Activated CD4-positive, alpha-beta T cell treated with anti-CD3 and anti-CD28 coated beads for 36 hours (primary cell): ENCODE data around the gene SMIM41. TPM values are rescaled to one million over a fixed set of nuclear protein-coding genes. Genes with fewer than 3 reads are reported as not detected.
"Not testable (repeated sequence)": the region's sequence is repeated elsewhere in the genome, so short reads cannot be mapped to it uniquely, and the experiment has no call there.

Experiments used
- ATAC-seq: fragments of 200-7000 bp; cut with Tn5 transposase; one replicate; pipeline ENCODE4 v1.10.0; 2021; ENCODE audit warnings: mild to moderate bottlenecking, moderate library complexity
- CTCF ChIA-PET: fragments of 350-600 bp; sonication (Branson Sonifier 250); formaldehyde crosslinking; loops from one replicate; lab custom pipeline; 2021; ENCODE audit warnings: antibody characterized with exemption; lab: Charles Lee
- POLR2A ChIA-PET: fragments of 350-600 bp; sonication (Branson Sonifier 250); formaldehyde crosslinking; loops from one replicate; lab custom pipeline; 2021; ENCODE audit warnings: antibody characterized with exemption, inconsistent platforms; lab: Charles Lee
- DNase-seq: peaks from one replicate; pipeline ENCODE4 v3.0.0-alpha.2; 2020
- H3K27ac Mint-ChIP-seq: one replicate; pipeline ENCODE4 v1.8.0; 2021; ENCODE audit warnings: mixed read lengths
- H3K27me3 Mint-ChIP-seq: one replicate; pipeline ENCODE4 v1.8.0; 2021; ENCODE audit warnings: mixed read lengths
- H3K36me3 Mint-ChIP-seq: one replicate; pipeline ENCODE4 v1.8.0; 2021; ENCODE audit warnings: low read depth, mixed read lengths
- H3K4me1 Mint-ChIP-seq: one replicate; pipeline ENCODE4 v1.8.0; 2021; ENCODE audit warnings: mixed read lengths
- H3K4me3 Mint-ChIP-seq: one replicate; pipeline ENCODE4 v1.8.0; 2021; ENCODE audit warnings: mild to moderate bottlenecking, moderate library complexity, mixed read lengths
- H3K9me3 Mint-ChIP-seq: one replicate; pipeline ENCODE4 v1.8.0; 2021; ENCODE audit warnings: low read depth, mixed read lengths
- intact Hi-C, 2 experiments: fragments of 100-400 bp; cut with DNase I in 1 of 2; cut with micrococcal nuclease in 1 of 2; formaldehyde crosslinking; loops; one replicate each; pipeline versions ENCODE4 v1.14.2 to v1.15.1; 2022 to 2024; cut with DNase I, micrococcal nuclease
- total RNA-seq, 2 experiments: library from RNA; stranded (reverse); gene quantifications; one replicate each; pipeline ENCODE4 v1.2.3, GENCODE V29; 2021

Gene SMIM41
- total RNA-seq, 2 experiments from 2014 or later, result not detected

- ATAC-seq (no peak), DNase-seq (no peak)
- Mint-ChIP-seq H3K27me3 (peaks cover 32% of the 10 kb centered on the region), H3K36me3 (no peaks in the 10 kb centered on the region), H3K4me1 (no peaks in the 10 kb centered on the region), H3K9me3 (no peaks in the 10 kb centered on the region), H3K27ac (no peak overlapping the region), H3K4me3 (no peak overlapping the region)
- intact Hi-C loops, result no loop called here
- ChIA-PET POLR2A (no interaction called here), CTCF (interaction anchor here (0.6 to 5.6 kb wide), 3 partner anchors 32 to 190 kb away, joined by 3 to 54 read pairs (median 3); no protein-coding TSS in a partner anchor)
Observed at GRCh38 chr12:52089491-52089890, 10.0 kb downstream of the SMIM41 start.

- Mint-ChIP-seq H3K27me3 (peaks cover 34% of the 10 kb centered on the region), H3K4me1 (no peaks in the 10 kb centered on the region), H3K36me3 (no peaks in the 10 kb centered on the region), H3K9me3 (no peaks in the 10 kb centered on the region), H3K27ac (no peak overlapping the region), H3K4me3 (no peak overlapping the region)
- ATAC-seq, result no peak
- DNase-seq, result no peak
- intact Hi-C loops, result no loop called here
- POLR2A ChIA-PET, result no interaction called here
- CTCF ChIA-PET, result interaction anchor here (1.3 to 2.1 kb wide), 3 partner anchors 14 to 65 kb away, joined by 4 to 19 read pairs (median 5); no protein-coding TSS in a partner anchor
Observed at GRCh38 chr12:52090291-52090690, 10.8 kb downstream of the SMIM41 start.

DNA sequence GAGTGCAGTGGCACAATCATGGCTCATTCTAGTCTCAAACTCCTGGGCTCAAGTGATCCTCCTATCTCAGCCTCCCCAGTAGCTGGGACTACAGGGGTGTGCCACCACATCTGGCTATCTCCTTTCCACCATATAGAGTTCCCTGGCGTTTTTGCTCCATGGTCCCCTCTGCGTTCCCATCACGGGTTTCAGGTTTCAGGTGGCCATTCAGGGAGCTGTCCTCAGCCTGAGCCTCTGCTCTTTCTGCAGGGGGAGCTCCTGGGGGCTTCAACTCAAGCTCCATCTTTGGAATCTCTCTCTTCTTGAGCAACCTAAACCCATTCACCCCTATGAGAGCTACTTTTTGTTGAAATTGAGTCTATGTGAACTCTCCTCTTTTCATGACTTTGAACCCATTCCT lies 11.6 kb downstream of the SMIM41 start:
- no peaks in the 10 kb centered on the region for H3K36me3 Mint-ChIP-seq
- no peak for DNase-seq
- ChIA-PET CTCF (interaction anchor here (0.6 to 2.1 kb wide), 6 partner anchors 15 to 119 kb away, joined by 3 to 19 read pairs (median 4); no protein-coding TSS in a partner anchor), POLR2A (no interaction called here)
- intact Hi-C loops, result no loop called here
- no peak overlapping the region for H3K27ac Mint-ChIP-seq
- H3K27me3 Mint-ChIP-seq, result peaks cover 34% of the 10 kb centered on the region
- H3K4me3 Mint-ChIP-seq, result no peak overlapping the region
- no peaks in the 10 kb centered on the region for H3K4me1 Mint-ChIP-seq
- no peak for ATAC-seq
- no peaks in the 10 kb centered on the region for H3K9me3 Mint-ChIP-seq

DNA sequence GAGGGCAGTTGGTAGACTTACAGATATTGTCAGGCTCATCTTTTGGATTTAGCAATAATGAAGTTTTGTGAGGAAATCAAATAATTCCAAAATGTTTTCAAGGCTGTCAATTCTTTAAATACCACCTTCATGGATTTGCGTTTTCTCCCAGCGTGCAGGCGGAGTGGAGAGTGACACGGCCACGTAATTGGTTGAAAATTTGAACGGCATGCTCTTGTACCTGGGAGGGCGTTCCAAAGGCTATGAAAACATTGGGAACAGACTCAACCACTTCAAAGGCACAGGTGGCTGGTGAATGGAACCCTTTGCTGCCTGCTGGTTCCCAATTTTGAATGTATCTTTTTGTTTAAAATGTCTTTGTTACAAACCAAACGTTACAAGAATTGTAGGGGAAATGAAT lies 12.4 kb downstream of the SMIM41 start:
- ATAC-seq (no peak), DNase-seq (no peak)
- Mint-ChIP-seq H3K9me3 (no peaks in the 10 kb centered on the region), H3K4me1 (no peaks in the 10 kb centered on the region), H3K27ac (no peak overlapping the region), H3K4me3 (no peak overlapping the region), H3K27me3 (peaks cover 35% of the 10 kb centered on the region), H3K36me3 (no peaks in the 10 kb centered on the region)
- ChIA-PET POLR2A (no interaction called here), CTCF (interaction anchor here (1.6 to 2.1 kb wide), 2 partner anchors 16 to 67 kb away, joined by 5 to 19 read pairs; no protein-coding TSS in a partner anchor)
- intact Hi-C loops, result no loop called here

DNA sequence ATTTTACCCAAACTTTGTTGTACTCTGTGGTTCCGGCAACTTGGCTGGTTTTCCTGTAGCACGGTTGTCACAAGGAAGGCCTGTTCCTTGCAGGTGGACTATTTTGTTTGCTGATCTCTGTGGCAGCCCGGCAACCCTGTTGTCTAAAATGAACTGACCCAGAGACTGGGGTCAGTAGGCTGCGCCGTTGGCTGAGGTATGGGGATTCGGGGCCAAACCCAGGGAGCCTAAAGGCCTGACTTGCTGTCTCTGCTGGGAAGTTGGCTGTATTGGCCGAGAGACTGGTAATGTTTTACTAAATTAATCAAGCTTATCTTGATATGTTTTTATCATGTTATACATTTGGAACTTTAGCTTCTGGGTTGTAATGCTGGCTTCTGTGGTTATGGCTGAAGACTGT lies 13.8 kb downstream of the SMIM41 start:
- Mint-ChIP-seq H3K36me3 (no peaks in the 10 kb centered on the region), H3K9me3 (no peaks in the 10 kb centered on the region), H3K4me3 (no peak overlapping the region), H3K4me1 (no peaks in the 10 kb centered on the region), H3K27ac (no peak overlapping the region), H3K27me3 (peaks cover 30% of the 10 kb centered on the region)
- intact Hi-C loops, result no loop called here
- DNase-seq (no peak), ATAC-seq (no peak)
- POLR2A ChIA-PET, result no interaction called here
- CTCF ChIA-PET, result interaction anchor here (0.6 to 2.2 kb wide), 3 partner anchors 68 to 362 kb away, joined by 3 to 8 read pairs (median 4); no protein-coding TSS in a partner anchor

GRCh38 chr12:52096332-52097044 lies 17.0 kb downstream of the SMIM41 start:
- ChIA-PET POLR2A (no interaction called here), CTCF (no interaction called here)
- DNase-seq, result no peak
- no peak overlapping the region for H3K27ac Mint-ChIP-seq
- intact Hi-C loops, result no loop called here
- ATAC-seq, result no peak
- no peak overlapping the region for H3K4me3 Mint-ChIP-seq
- no peaks in the 10 kb centered on the region for H3K4me1 Mint-ChIP-seq
- H3K36me3 Mint-ChIP-seq, result no peaks in the 10 kb centered on the region
- H3K9me3 Mint-ChIP-seq, result no peaks in the 10 kb centered on the region
- H3K27me3 Mint-ChIP-seq, result peaks cover 18% of the 10 kb centered on the region

GRCh38 chr12:52097045-52097666 lies 17.7 kb downstream of the SMIM41 start:
- Mint-ChIP-seq H3K9me3 (no peaks in the 10 kb centered on the region), H3K36me3 (no peaks in the 10 kb centered on the region), H3K4me3 (no peak overlapping the region), H3K27me3 (peaks cover 18% of the 10 kb centered on the region), H3K4me1 (no peaks in the 10 kb centered on the region), H3K27ac (no peak overlapping the region)
- intact Hi-C loops, result no loop called here
- ATAC-seq (peak; percentile 60), DNase-seq (peak; percentile 29)
- ChIA-PET CTCF (no interaction called here), POLR2A (no interaction called here)

DNA sequence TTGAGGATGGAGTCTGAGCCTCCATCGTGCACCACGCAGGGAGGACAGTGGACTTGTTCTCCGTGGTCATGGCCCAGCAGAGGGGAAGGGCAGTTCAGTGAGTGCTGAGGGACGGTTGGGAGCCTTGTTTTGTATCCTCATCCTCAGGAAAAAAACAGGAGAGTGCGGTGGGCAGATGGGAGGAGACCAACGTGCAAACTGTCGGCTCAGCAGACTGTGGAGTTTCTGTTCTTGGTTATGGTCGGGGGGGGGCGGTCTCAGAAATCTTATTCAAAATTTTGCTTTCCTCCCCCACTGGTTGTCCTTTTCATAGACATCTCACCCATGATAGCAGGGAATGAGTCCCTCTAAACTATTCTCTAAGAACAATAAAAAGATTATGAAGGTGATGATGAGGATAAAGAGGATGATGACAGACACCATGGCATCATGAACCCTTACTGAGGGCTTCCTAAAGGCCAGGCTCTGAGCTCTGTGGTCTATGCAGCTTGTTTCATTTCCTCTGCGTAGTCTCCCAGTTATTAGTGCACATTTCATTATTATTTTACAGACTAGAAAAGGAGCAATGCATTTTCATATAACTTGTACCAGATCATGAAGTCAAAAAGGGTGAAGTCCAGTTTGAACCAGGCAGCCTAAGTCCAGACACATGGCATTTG lies 25.1 kb downstream of the SMIM41 start:
- H3K36me3 Mint-ChIP-seq, intact Hi-C loops, ATAC-seq, H3K9me3 Mint-ChIP-seq, DNase-seq, POLR2A ChIA-PET, H3K4me3 Mint-ChIP-seq, H3K4me1 Mint-ChIP-seq, H3K27ac Mint-ChIP-seq: not testable (repeated sequence)
- CTCF ChIA-PET, result interaction anchor here (1.0 to 3.1 kb wide), 3 partner anchors 14 to 79 kb away, joined by 3 to 17 read pairs (median 3); no protein-coding TSS in a partner anchor
- peaks cover 39% of the 10 kb centered on the region for H3K27me3 Mint-ChIP-seq

DNA sequence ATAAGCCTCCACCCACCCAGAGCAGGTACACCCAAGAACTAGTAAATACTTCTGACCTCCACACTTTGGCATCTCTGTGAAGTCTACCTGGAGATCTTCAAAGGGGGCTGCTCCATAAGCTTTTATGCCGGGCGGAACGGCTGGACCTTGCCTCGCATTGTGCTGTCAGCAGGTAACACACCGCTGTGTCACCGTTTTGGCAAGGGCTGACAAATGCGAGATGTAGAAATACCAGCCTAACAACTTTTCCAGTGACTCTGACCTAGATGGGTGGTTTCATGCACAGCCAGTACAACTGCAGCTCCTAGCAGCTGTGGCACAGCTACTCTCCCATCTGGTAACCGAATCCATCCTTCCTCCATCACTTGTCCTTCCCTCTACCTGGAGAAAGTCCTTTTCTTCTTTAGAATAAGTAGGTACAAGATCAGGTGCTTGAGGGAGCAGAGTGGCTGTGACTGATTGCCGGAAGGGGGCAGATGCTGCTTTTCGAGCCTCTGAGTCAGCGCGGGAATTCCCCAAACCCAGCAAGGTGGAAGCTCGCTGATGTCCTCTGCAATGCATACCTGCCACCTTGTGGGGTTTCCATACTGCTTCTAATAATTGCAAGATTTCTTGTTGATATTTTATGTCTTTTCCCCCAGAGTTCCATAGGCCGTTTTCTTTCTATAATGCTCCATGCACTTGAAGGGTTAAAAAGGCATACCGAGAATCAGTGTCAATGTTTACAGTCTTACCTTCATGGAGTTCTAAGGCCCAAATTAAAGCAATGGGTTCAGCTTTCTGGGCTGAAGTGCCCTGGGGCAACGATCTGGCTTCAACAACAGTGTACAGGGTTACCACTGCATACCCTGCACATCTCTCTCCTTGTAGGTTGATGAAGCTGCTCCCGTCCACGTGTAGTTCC lies 37.0 kb downstream of the SMIM41 start:
- H3K4me1 Mint-ChIP-seq, result peaks cover 31% of the 10 kb centered on the region
- H3K36me3 Mint-ChIP-seq, H3K4me3 Mint-ChIP-seq, H3K27me3 Mint-ChIP-seq, H3K9me3 Mint-ChIP-seq, ATAC-seq: not testable (repeated sequence)
- ChIA-PET CTCF (interaction anchor here (0.9 to 5.1 kb wide), 10 partner anchors 11 to 123 kb away, joined by 3 to 55 read pairs (median 4); no protein-coding TSS in a partner anchor), POLR2A (interaction anchor here (0.6 kb wide), 2 partner anchors 428 to 824 kb away, joined by 3 to 5 read pairs; no protein-coding TSS in a partner anchor)
- intact Hi-C loops, result loop anchor here (1.0 kb wide), 1 partner anchor 91 kb away; no protein-coding TSS in a partner anchor
- DNase-seq, result peak; percentile 82
- H3K27ac Mint-ChIP-seq, result peak overlapping the region; percentile 6

GRCh38 chr12:52117806-52118475 lies 38.4 kb downstream of the SMIM41 start:
- H3K27ac Mint-ChIP-seq, POLR2A ChIA-PET, H3K4me3 Mint-ChIP-seq, ATAC-seq, H3K9me3 Mint-ChIP-seq, H3K36me3 Mint-ChIP-seq, intact Hi-C loops, DNase-seq: not testable (repeated sequence)
- Mint-ChIP-seq H3K4me1 (peaks cover 31% of the 10 kb centered on the region), H3K27me3 (peaks cover 11% of the 10 kb centered on the region)
- CTCF ChIA-PET, result interaction anchor here (0.7 to 5.1 kb wide), 7 partner anchors 10 to 92 kb away, joined by 3 to 55 read pairs (median 4); partner anchors contain the start of gene ATG101
